Measurements from ENCODE around the gene TNFRSF9.

DNA sequence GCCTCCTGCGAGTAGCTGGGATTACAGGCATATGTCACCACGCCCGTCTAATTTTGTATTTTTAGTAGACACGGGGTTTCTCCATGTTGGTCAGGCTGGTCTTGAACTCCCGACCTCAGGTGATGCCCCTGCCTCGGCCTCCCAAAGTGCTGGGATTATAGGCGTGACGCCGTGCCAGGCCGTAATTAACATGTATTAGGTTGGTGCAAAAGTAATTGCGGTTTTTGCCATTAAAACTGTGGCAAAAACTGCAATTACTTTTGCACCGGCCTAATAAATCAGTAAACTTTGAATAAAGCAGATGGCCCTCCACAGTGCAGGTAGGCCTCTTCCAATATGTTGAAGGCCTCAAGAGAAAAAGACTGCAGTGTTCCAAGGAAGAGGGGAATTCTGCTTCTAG is 35.4 kb downstream of the TNFRSF9 start:
- TF ChIP-seq, protein P1, sequence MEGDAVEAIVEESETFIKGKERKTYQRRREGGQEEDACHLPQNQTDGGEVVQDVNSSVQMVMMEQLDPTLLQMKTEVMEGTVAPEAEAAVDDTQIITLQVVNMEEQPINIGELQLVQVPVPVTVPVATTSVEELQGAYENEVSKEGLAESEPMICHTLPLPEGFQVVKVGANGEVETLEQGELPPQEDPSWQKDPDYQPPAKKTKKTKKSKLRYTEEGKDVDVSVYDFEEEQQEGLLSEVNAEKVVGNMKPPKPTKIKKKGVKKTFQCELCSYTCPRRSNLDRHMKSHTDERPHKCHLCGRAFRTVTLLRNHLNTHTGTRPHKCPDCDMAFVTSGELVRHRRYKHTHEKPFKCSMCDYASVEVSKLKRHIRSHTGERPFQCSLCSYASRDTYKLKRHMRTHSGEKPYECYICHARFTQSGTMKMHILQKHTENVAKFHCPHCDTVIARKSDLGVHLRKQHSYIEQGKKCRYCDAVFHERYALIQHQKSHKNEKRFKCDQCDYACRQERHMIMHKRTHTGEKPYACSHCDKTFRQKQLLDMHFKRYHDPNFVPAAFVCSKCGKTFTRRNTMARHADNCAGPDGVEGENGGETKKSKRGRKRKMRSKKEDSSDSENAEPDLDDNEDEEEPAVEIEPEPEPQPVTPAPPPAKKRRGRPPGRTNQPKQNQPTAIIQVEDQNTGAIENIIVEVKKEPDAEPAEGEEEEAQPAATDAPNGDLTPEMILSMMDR (IDR thresholded peaks at IDR 0.05): no peak
- TF ChIP-seq ZFX (IDR thresholded peaks at IDR 0.05; ENCODE audit: borderline replicate concordance): no peak
